Osteoblast (primary cell): ENCODE results near the gene TRRAP. TPM values are rescaled to one million over a fixed set of nuclear protein-coding genes. Genes with fewer than 3 reads are reported as not detected.

Experiments used
- DNase-seq: peaks from one replicate; pipeline ENCODE4 v3.0.0; 2011; ENCODE audit warnings: low spot score, mixed read lengths; ENCODE audit not compliant: insufficient read length; ENCODE audit errors: missing footprints
- H2AFZ ChIP-seq: 2 replicates; pipeline ENCODE4 v1.6.0; 2011; ENCODE audit warnings: mild to moderate bottlenecking, low read length
- H3K27ac ChIP-seq: 2 replicates; pipeline ENCODE4 v1.5.1; 2011; ENCODE audit warnings: mild to moderate bottlenecking, low read depth, low read length, moderate library complexity
- H3K27me3 ChIP-seq: 2 replicates; pipeline ENCODE4 v1.6.0; 2012; ENCODE audit warnings: mild to moderate bottlenecking, control low read depth, inconsistent platforms, low read length, moderate library complexity; ENCODE audit not compliant: insufficient read depth
- H3K36me3 ChIP-seq: 2 replicates; pipeline ENCODE4 v1.5.1; 2011; ENCODE audit warnings: mild to moderate bottlenecking, low read length, control low read depth, moderate library complexity; ENCODE audit not compliant: insufficient read depth
- H3K4me1 ChIP-seq: 2 replicates; pipeline ENCODE4 v1.5.1; 2011; ENCODE audit warnings: mild to moderate bottlenecking, low read length, control low read depth, moderate library complexity; ENCODE audit not compliant: insufficient read depth
- H3K4me2 ChIP-seq: 2 replicates; pipeline ENCODE4 v1.6.0; 2011; ENCODE audit warnings: mild to moderate bottlenecking, low read length; ENCODE audit not compliant: insufficient read depth
- H3K4me3 ChIP-seq: fragments of 200-600 bp; sonication (generic); 3 replicates; pipeline ENCODE4 v1.5.1; 2012; ENCODE audit warnings: mild to moderate bottlenecking, low read length, inconsistent platforms; ENCODE audit not compliant: insufficient read depth
- H3K79me2 ChIP-seq: 2 replicates; pipeline ENCODE4 v1.6.0; 2012; ENCODE audit warnings: mild to moderate bottlenecking, low read length, control low read depth, inconsistent platforms; ENCODE audit not compliant: insufficient read depth
- H3K9me3 ChIP-seq: 2 replicates; pipeline ENCODE4 v1.5.1; 2011; ENCODE audit warnings: low read depth, low read length, control low read depth
- H4K20me1 ChIP-seq: 2 replicates; pipeline ENCODE4 v1.6.0; 2012; ENCODE audit warnings: mild to moderate bottlenecking, low read length, control low read depth; ENCODE audit not compliant: insufficient read depth
- total RNA-seq: library from RNA; depleted of rRNA; stranded (reverse); fragments of >200 nt; gene quantifications from 2 replicates; pipeline ENCODE4 v1.2.3, GENCODE V29; 2012
- TF ChIP-seq, protein P1 (sequence below): IDR thresholded peaks from 2 replicates; pipeline ENCODE4 v1.5.1; 2011; ENCODE audit warnings: mild to moderate bottlenecking, low read depth, low read length, moderate library complexity; ENCODE audit errors: extremely low read depth

The TRRAP gene
- total RNA-seq, 1 donor = 17.7 TPM

GRCh38 chr7:98927125-98927524, 48.8 kb downstream of the TRRAP start:
- Histone ChIP-seq H3K36me3 (peaks cover 70% of the 10 kb centered on the region), H3K27me3 (no peaks in the 10 kb centered on the region), H3K79me2 (peaks cover 2% of the 10 kb centered on the region), H3K27ac (no peak overlapping the region), H3K9me3 (no peaks in the 10 kb centered on the region), H4K20me1 (peaks cover 3% of the 10 kb centered on the region), H2AFZ (no peak overlapping the region), H3K4me2 (no peak overlapping the region), H3K4me1 (peaks cover 9% of the 10 kb centered on the region), H3K4me3 (no peak overlapping the region)
- TF ChIP-seq, protein P1, sequence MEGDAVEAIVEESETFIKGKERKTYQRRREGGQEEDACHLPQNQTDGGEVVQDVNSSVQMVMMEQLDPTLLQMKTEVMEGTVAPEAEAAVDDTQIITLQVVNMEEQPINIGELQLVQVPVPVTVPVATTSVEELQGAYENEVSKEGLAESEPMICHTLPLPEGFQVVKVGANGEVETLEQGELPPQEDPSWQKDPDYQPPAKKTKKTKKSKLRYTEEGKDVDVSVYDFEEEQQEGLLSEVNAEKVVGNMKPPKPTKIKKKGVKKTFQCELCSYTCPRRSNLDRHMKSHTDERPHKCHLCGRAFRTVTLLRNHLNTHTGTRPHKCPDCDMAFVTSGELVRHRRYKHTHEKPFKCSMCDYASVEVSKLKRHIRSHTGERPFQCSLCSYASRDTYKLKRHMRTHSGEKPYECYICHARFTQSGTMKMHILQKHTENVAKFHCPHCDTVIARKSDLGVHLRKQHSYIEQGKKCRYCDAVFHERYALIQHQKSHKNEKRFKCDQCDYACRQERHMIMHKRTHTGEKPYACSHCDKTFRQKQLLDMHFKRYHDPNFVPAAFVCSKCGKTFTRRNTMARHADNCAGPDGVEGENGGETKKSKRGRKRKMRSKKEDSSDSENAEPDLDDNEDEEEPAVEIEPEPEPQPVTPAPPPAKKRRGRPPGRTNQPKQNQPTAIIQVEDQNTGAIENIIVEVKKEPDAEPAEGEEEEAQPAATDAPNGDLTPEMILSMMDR = no peak
- DNase-seq = no peak

- no peak overlapping the region for H3K4me3 ChIP-seq
- H3K4me2 ChIP-seq = no peak overlapping the region
- H3K27me3 ChIP-seq = no peaks in the 10 kb centered on the region
- H3K9me3 ChIP-seq = no peaks in the 10 kb centered on the region
- H2AFZ ChIP-seq = no peak overlapping the region
- no peaks in the 10 kb centered on the region for H3K4me1 ChIP-seq
- TF ChIP-seq, protein P1 = no peak
- no peak for DNase-seq
- peaks cover 82% of the 10 kb centered on the region for H3K36me3 ChIP-seq
- peak overlapping the region; percentile 4 for H3K27ac ChIP-seq
- no peaks in the 10 kb centered on the region for H3K79me2 ChIP-seq
- peaks cover 5% of the 10 kb centered on the region for H4K20me1 ChIP-seq
Measured at GRCh38 chr7:98930464-98930863, 52.1 kb downstream of the TRRAP start.

DNA sequence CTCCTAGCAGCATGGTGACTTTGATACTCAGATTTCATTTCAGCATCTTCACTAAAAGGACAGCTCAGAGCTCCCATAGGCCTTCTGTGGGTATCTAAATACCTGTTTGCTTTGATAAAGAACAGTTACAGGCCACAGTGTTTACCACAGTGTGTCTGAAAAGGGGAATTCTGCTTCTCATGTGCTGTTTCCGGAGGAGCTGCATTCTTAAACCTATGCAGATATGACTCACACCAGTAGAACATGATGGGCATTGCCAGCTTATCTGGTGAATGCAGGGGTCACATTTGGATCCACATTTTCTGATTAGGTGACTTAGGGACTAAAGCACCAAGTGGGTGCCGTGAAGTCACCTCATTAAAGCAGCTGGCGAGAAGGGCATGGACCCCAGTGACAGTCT, 52.6 kb downstream of the TRRAP start:
- H3K4me2 ChIP-seq = no peak overlapping the region
- peak; percentile 76 for DNase-seq
- H3K79me2 ChIP-seq = no peaks in the 10 kb centered on the region
- no peaks in the 10 kb centered on the region for H3K27me3 ChIP-seq
- peak overlapping the region; percentile 4 for H3K27ac ChIP-seq
- H3K4me3 ChIP-seq = no peak overlapping the region
- peaks cover 5% of the 10 kb centered on the region for H4K20me1 ChIP-seq
- no peaks in the 10 kb centered on the region for H3K9me3 ChIP-seq
- peaks cover 81% of the 10 kb centered on the region for H3K36me3 ChIP-seq
- H2AFZ ChIP-seq = no peak overlapping the region
- H3K4me1 ChIP-seq = no peaks in the 10 kb centered on the region
- TF ChIP-seq, protein P1 = no peak

GRCh38 chr7:98933321-98933720, 55.0 kb downstream of the TRRAP start:
- Histone ChIP-seq H3K79me2 (no peaks in the 10 kb centered on the region), H3K4me1 (no peaks in the 10 kb centered on the region), H3K9me3 (no peaks in the 10 kb centered on the region), H4K20me1 (peaks cover 5% of the 10 kb centered on the region), H2AFZ (no peak overlapping the region), H3K4me3 (no peak overlapping the region), H3K36me3 (peaks cover 85% of the 10 kb centered on the region), H3K4me2 (no peak overlapping the region), H3K27me3 (no peaks in the 10 kb centered on the region), H3K27ac (no peak overlapping the region)
- DNase-seq = peak; percentile 26
- TF ChIP-seq, protein P1 = no peak
